ENCODE results near the gene PTPRT. TPM values are rescaled to one million over a fixed set of nuclear protein-coding genes. Genes with fewer than 3 reads are reported as not detected.

PTPRT gene
- total and polyA plus RNA-seq, 2 experiments from 2014 or later = not detected

- Histone ChIP-seq H3K27ac (ENCODE audit: low read depth) (no peak overlapping the region), H3K4me2 (no peak overlapping the region), H3K4me3 (no peak overlapping the region), H4K20me1 (replicated peaks; ENCODE audit: insufficient read depth) (no peaks in the 10 kb centered on the region), H3K36me3 (ENCODE audit: insufficient read depth) (no peaks in the 10 kb centered on the region; the same call in 1 of the 2 replicates), H3K4me1 (ENCODE audit: insufficient read depth) (no peaks in the 10 kb centered on the region), H3F3A (replicated peaks; ENCODE audit: low read depth) (no peaks in the 10 kb centered on the region), H3K27me3 (ENCODE audit: insufficient read depth) (no peaks in the 10 kb centered on the region), H3K9me2 (ENCODE audit: insufficient read depth) (no peaks in the 10 kb centered on the region), H3K79me2 (replicated peaks; ENCODE audit: insufficient read depth) (no peaks in the 10 kb centered on the region), H2AFZ (no peak overlapping the region)
- no peak overlapping the region for H3K4me3 Mint-ChIP-seq
- no peak overlapping the region for H3K27ac Mint-ChIP-seq
- H3K4me1 Mint-ChIP-seq = no peaks in the 10 kb centered on the region
- H3K36me3 Mint-ChIP-seq (ENCODE audit: low read depth) = peaks cover 44% of the 10 kb centered on the region
- peaks cover 7% of the 10 kb centered on the region for H3K27me3 Mint-ChIP-seq (ENCODE audit: insufficient read depth, low read depth, poor library complexity)
- H3K9me3 Mint-ChIP-seq = peaks cover 100% of the 10 kb centered on the region
- TF ChIP-seq, protein P1, sequence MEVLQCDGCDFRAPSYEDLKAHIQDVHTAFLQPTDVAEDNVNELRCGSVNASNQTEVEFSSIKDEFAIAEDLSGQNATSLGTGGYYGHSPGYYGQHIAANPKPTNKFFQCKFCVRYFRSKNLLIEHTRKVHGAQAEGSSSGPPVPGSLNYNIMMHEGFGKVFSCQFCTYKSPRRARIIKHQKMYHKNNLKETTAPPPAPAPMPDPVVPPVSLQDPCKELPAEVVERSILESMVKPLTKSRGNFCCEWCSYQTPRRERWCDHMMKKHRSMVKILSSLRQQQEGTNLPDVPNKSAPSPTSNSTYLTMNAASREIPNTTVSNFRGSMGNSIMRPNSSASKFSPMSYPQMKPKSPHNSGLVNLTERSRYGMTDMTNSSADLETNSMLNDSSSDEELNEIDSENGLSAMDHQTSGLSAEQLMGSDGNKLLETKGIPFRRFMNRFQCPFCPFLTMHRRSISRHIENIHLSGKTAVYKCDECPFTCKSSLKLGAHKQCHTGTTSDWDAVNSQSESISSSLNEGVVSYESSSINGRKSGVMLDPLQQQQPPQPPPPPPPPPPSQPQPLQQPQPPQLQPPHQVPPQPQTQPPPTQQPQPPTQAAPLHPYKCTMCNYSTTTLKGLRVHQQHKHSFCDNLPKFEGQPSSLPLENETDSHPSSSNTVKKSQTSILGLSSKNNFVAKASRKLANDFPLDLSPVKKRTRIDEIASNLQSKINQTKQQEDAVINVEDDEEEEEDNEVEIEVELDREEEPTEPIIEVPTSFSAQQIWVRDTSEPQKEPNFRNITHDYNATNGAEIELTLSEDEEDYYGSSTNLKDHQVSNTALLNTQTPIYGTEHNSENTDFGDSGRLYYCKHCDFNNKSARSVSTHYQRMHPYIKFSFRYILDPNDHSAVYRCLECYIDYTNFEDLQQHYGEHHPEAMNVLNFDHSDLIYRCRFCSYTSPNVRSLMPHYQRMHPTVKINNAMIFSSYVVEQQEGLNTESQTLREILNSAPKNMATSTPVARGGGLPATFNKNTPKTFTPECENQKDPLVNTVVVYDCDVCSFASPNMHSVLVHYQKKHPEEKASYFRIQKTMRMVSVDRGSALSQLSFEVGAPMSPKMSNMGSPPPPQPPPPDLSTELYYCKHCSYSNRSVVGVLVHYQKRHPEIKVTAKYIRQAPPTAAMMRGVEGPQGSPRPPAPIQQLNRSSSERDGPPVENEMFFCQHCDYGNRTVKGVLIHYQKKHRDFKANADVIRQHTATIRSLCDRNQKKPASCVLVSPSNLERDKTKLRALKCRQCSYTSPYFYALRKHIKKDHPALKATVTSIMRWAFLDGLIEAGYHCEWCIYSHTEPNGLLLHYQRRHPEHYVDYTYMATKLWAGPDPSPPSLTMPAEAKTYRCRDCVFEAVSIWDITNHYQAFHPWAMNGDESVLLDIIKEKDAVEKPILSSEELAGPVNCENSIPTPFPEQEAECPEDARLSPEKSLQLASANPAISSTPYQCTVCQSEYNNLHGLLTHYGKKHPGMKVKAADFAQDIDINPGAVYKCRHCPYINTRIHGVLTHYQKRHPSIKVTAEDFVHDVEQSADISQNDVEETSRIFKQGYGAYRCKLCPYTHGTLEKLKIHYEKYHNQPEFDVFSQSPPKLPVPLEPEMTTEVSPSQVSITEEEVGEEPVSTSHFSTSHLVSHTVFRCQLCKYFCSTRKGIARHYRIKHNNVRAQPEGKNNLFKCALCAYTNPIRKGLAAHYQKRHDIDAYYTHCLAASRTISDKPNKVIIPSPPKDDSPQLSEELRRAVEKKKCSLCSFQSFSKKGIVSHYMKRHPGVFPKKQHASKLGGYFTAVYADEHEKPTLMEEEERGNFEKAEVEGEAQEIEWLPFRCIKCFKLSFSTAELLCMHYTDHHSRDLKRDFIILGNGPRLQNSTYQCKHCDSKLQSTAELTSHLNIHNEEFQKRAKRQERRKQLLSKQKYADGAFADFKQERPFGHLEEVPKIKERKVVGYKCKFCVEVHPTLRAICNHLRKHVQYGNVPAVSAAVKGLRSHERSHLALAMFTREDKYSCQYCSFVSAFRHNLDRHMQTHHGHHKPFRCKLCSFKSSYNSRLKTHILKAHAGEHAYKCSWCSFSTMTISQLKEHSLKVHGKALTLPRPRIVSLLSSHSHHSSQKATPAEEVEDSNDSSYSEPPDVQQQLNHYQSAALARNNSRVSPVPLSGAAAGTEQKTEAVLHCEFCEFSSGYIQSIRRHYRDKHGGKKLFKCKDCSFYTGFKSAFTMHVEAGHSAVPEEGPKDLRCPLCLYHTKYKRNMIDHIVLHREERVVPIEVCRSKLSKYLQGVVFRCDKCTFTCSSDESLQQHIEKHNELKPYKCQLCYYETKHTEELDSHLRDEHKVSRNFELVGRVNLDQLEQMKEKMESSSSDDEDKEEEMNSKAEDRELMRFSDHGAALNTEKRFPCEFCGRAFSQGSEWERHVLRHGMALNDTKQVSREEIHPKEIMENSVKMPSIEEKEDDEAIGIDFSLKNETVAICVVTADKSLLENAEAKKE (CRISPR knock-in tag; IDR thresholded peaks at IDR 0.05) = no peak
- no peak for TF ChIP-seq ZNF331 (CRISPR knock-in tag; IDR thresholded peaks at IDR 0.05; ENCODE audit: low read depth)
- no peak for TF ChIP-seq JUNB (IDR thresholded peaks at IDR 0.05; ENCODE audit: unreplicated experiment)
- TF ChIP-seq REST (IDR thresholded peaks at IDR 0.05; ENCODE audit: unreplicated experiment) = no peak
- no peak for TF ChIP-seq STAT1 (IDR thresholded peaks at IDR 0.05; ENCODE audit: unreplicated experiment)
- TF ChIP-seq POLR2AphosphoS5 (IDR thresholded peaks at IDR 0.05; ENCODE audit: low read depth) = no peak
- no peak for TF ChIP-seq EZH2phosphoT487 (IDR thresholded peaks at IDR 0.05; ENCODE audit: unreplicated experiment)
- no peak for TF ChIP-seq NANOG (IDR thresholded peaks at IDR 0.05; ENCODE audit: borderline replicate concordance)
- TF ChIP-seq EZH2 (IDR thresholded peaks at IDR 0.05; ENCODE audit: low read depth, unreplicated experiment) = no peak
- no peak for TF ChIP-seq ZNF114 (CRISPR knock-in tag; IDR thresholded peaks at IDR 0.05)
- no peak for TF ChIP-seq CTCF (conservative IDR thresholded peaks at IDR 0.05; ENCODE audit: low read depth in 2 of 2)
- no peak for DNase-seq (ENCODE audit: low spot score)
- no peak for ATAC-seq
These were observed 489.3 kb downstream of the PTPRT start for GRCh38 chr20:42700372-42700771.
